Pancreas (tissue), 10 donors: Measurements from ENCODE around the gene PIWIL1. TPM values are rescaled to one million over a fixed set of nuclear protein-coding genes. Genes with fewer than 3 reads are reported as not detected.
A peak's percentile ranks its signal among the peaks of the same experiment; 100 is the strongest.

Experiments
- ATAC-seq, 4 donors: fragments of 200-7000 bp; cut with Tn5 transposase; one replicate each; pipeline versions ENCODE4 v1.8.0 to v1.9.1; 2020; ENCODE audit warnings: mild to moderate bottlenecking in 4 of 4, moderate library complexity in 4 of 4
- DNase-seq, 6 donors: peaks; one replicate each; pipeline ENCODE4 v3.0.0-alpha.2; 2020
- FAIRE-seq: peaks from 2 replicates; lab custom pipeline; 2012; peaks lifted over from hg19 to GRCh38; lab: Jason Lieb, UNC
- H3K27ac ChIP-seq, 4 donors: fragments of 200-600 bp; sonication (generic); 1 replicate in 3 of 4; 2 replicates in 1 of 4; pipeline versions ENCODE4 v1.5.0 to v1.8.0; 2020
- H3K27me3 ChIP-seq, 4 donors: fragments of 200-600 bp; one replicate each; pipeline ENCODE4 v1.8.0; 2021
- H3K36me3 ChIP-seq, 3 donors: fragments of 200-600 bp; sonication (generic) in 1 of 3; one replicate each; pipeline versions ENCODE4 v1.5.0 to v1.8.0; 2020 to 2021
- H3K4me1 ChIP-seq, 3 donors: fragments of 200-600 bp; one replicate each; pipeline ENCODE4 v1.8.0; 2021
- H3K4me3 ChIP-seq, 4 donors: fragments of 200-600 bp; sonication (generic) in 2 of 4; one replicate each; pipeline versions ENCODE4 v1.5.0 to v1.8.0; 2020 to 2021
- H3K9me3 ChIP-seq, 4 donors: fragments of 200-600 bp; one replicate each; pipeline ENCODE4 v1.8.0; 2021
- CTCF ChIP-seq, 4 donors: fragments of 200-600 bp; sonication (generic) in 3 of 4; IDR thresholded peaks; one replicate each; pipeline versions ENCODE4 v1.5.0 to v1.8.0; 2021; ENCODE audit warnings: antibody characterized with exemption in 4 of 4
- WGBS, 2 donors: extraction: QIAGEN DNeasy Blood & Tissue Kit; methylation state at CpG; one replicate each; pipeline ENCODE4 v1.1.7; 2013; 5-methylcytosine and 5-hydroxymethylcytosine counted together
- intact Hi-C, 3 donors: fragments of 100-400 bp; cut with DNase I; formaldehyde crosslinking; loops; one replicate each; pipeline versions ENCODE4 v1.11.1 to v1.14.2; 2022
- polyA plus RNA-seq, 2 donors: library from polyadenylated mRNA; stranded (reverse); fragments of 200-250 nt; gene quantifications; one replicate each; pipeline ENCODE4 v1.2.3, GENCODE V29; 2013
- total RNA-seq, 6 donors: library from RNA; stranded (reverse); fragmentation: NEBNext Ultra II Directional in 4 of 6; extraction: Animal tissue kit (Norgen Biotek cat#: 25700) in 4 of 6; gene quantifications; one replicate each; pipeline versions ENCODE4 v1.2.1 to v1.2.4, GENCODE V29; 2021 to 2023
- donor health status: healthy with polysubstance abuse.
- donor health status: DM: no; HTN: no; CAD: no; lungs with moderate emphysema.
- donor health status: DM: no; HTN: no; CAD: no.
- donor health status: control.
- donor health status: control.
- donor health status: Bipolar disorder and iron deficiency.
- donor health status: DM: yes; HTN: yes; CAD: no.
- donor health status: DM: no; HTN: no; CAD: no.
- donor health status: DM: no; HTN: no; CAD: no.
- donor health status: DM: yes; HTN: yes; CAD: no.

The PIWIL1 gene
- total and polyA plus RNA-seq, 8 donors: not detected

GRCh38 chr12:130339951-130340350 lies 2.3 kb downstream of the PIWIL1 start:
- H3K27me3 ChIP-seq: peaks cover 0 to 11% (median 0%) of the 10 kb centered on the region in 4 donors
- H3K36me3 ChIP-seq: no peaks in the 10 kb centered on the region
- no peak for DNase-seq
- no peaks in the 10 kb centered on the region for H3K9me3 ChIP-seq
- no peak for FAIRE-seq
- no peak overlapping the region for H3K4me3 ChIP-seq
- intact Hi-C loops: loop anchor here in 1 of 3 donors (10.0 kb wide), 1 partner anchor 295 kb away; no protein-coding TSS in a partner anchor
- ATAC-seq: peak in 2 of 4 donors; percentile 47 to 57
- TF ChIP-seq CTCF (IDR thresholded peaks at IDR 0.05): no peak
- 30 to 39% methylated on average over 15 of the region's 15 CpGs for WGBS, 2 donors
- no peaks in the 10 kb centered on the region for H3K4me1 ChIP-seq
- H3K27ac ChIP-seq: no peak overlapping the region

- 65 to 74% methylated on average over 8 of the region's 8 CpGs for WGBS, 2 donors
Measured at GRCh38 chr12:130342442-130342841, 4.8 kb downstream of the PIWIL1 start.

GRCh38 chr12:130342842-130343241 lies 5.2 kb downstream of the PIWIL1 start:
- ATAC-seq (no peak), DNase-seq (no peak), FAIRE-seq (no peak)
- no peak overlapping the region for H3K27ac ChIP-seq
- TF ChIP-seq CTCF (IDR thresholded peaks at IDR 0.05): no peak
- intact Hi-C loops: no loop called here
- no peak overlapping the region for H3K4me3 ChIP-seq
- peaks cover 0 to 11% (median 1%) of the 10 kb centered on the region in 4 donors for H3K27me3 ChIP-seq
- WGBS, 2 donors: 80% methylated on average over 5 of the region's 5 CpGs
- no peaks in the 10 kb centered on the region for H3K4me1 ChIP-seq
- H3K9me3 ChIP-seq: no peaks in the 10 kb centered on the region
- H3K36me3 ChIP-seq: no peaks in the 10 kb centered on the region

More at GRCh38 chr12:130342442-130342841, 4.8 kb downstream of the PIWIL1 start:
- intact Hi-C loops: no loop called here
- H3K4me3 ChIP-seq: no peak overlapping the region
- H3K27me3 ChIP-seq: peaks cover 0 to 11% (median 0%) of the 10 kb centered on the region in 4 donors
- no peak for TF ChIP-seq CTCF (IDR thresholded peaks at IDR 0.05)
- ATAC-seq (no peak), DNase-seq (no peak), FAIRE-seq (no peak)
- no peaks in the 10 kb centered on the region for H3K4me1 ChIP-seq
- H3K27ac ChIP-seq: no peak overlapping the region
- no peaks in the 10 kb centered on the region for H3K36me3 ChIP-seq
- no peaks in the 10 kb centered on the region for H3K9me3 ChIP-seq

GRCh38 chr12:130344529-130344928 lies 6.8 kb downstream of the PIWIL1 start:
- Histone ChIP-seq H3K9me3 (no peaks in the 10 kb centered on the region), H3K4me3 (no peak overlapping the region), H3K4me1 (no peaks in the 10 kb centered on the region), H3K27me3 (peaks cover 0 to 6% (median 1%) of the 10 kb centered on the region in 4 donors), H3K27ac (no peak overlapping the region), H3K36me3 (no peaks in the 10 kb centered on the region)
- ATAC-seq: no peak
- intact Hi-C loops: no loop called here
- no peak for DNase-seq
- TF ChIP-seq CTCF (IDR thresholded peaks at IDR 0.05): no peak
- FAIRE-seq: no peak

- DNase-seq (no peak), FAIRE-seq (no peak), ATAC-seq (no peak)
- TF ChIP-seq CTCF (IDR thresholded peaks at IDR 0.05): no peak
- no peaks in the 10 kb centered on the region for H3K9me3 ChIP-seq
- H3K27ac ChIP-seq: no peak overlapping the region
- intact Hi-C loops: no loop called here
- peaks cover 0 to 6% (median 0%) of the 10 kb centered on the region in 4 donors for H3K27me3 ChIP-seq
- no peak overlapping the region for H3K4me3 ChIP-seq
- WGBS, 2 donors: 73 to 80% methylated on average over 1 of the region's 1 CpG
- no peaks in the 10 kb centered on the region for H3K36me3 ChIP-seq
- H3K4me1 ChIP-seq: no peaks in the 10 kb centered on the region
Measured at GRCh38 chr12:130345292-130345691, 7.6 kb downstream of the PIWIL1 start.
